Muscle of leg (tissue), 11 donors: ENCODE data around the gene CACYBP. TPM values are rescaled to one million over a fixed set of nuclear protein-coding genes. Genes with fewer than 3 reads are reported as not detected.

Experiments
- DNase-seq: peaks from one replicate; pipeline ENCODE4 v3.0.0; 2013
- H3K27ac ChIP-seq: one replicate; pipeline ENCODE4 v1.5.1; 2013; ENCODE audit warnings: mild to moderate bottlenecking, low read length, control low read depth
- H3K27me3 ChIP-seq: one replicate; pipeline ENCODE4 v1.6.1; 2013; ENCODE audit warnings: low read length; ENCODE audit not compliant: control insufficient read depth, insufficient read depth
- H3K36me3 ChIP-seq: one replicate; pipeline ENCODE4 v1.6.1; 2013; ENCODE audit warnings: low read length; ENCODE audit not compliant: control insufficient read depth, insufficient read depth
- H3K4me1 ChIP-seq: one replicate; pipeline ENCODE4 v1.6.1; 2013; ENCODE audit warnings: low read length; ENCODE audit not compliant: control insufficient read depth, insufficient read depth
- H3K4me3 ChIP-seq: one replicate; pipeline ENCODE4 v1.5.1; 2013; ENCODE audit warnings: low read length, control low read depth
- H3K9me3 ChIP-seq: replicated peaks from 2 replicates; pipeline ENCODE4 v1.6.1; 2013; ENCODE audit warnings: low read depth, low read length; ENCODE audit not compliant: control insufficient read depth
- WGBS: methylation state at CpG from one replicate; pipeline ENCODE4 v1.1.5; 2013; ENCODE audit warnings: missing lambda C conversion rate; ENCODE audit not compliant: insufficient coverage; 5-methylcytosine and 5-hydroxymethylcytosine counted together
- polyA plus RNA-seq, 8 donors: library from polyadenylated mRNA; unstranded; fragments of 120-200 nt; gene quantifications; one replicate each; pipeline versions ENCODE4 v1.2.1 to v1.2.3, GENCODE V29; 2013; ENCODE audit warnings: inconsistent platforms in 1 of 8, low replicate concordance in 1 of 8; ENCODE audit not compliant: insufficient read length in 8 of 8, insufficient read depth in 1 of 8
- total RNA-seq: library from RNA; stranded (reverse); fragments of 120-200 nt; gene quantifications from one replicate; pipeline ENCODE4 v1.2.4, GENCODE V29; 2013

The CACYBP gene
- total and polyA plus RNA-seq, 9 donors, result 75.8 to 112 (median 93.5) TPM

DNA sequence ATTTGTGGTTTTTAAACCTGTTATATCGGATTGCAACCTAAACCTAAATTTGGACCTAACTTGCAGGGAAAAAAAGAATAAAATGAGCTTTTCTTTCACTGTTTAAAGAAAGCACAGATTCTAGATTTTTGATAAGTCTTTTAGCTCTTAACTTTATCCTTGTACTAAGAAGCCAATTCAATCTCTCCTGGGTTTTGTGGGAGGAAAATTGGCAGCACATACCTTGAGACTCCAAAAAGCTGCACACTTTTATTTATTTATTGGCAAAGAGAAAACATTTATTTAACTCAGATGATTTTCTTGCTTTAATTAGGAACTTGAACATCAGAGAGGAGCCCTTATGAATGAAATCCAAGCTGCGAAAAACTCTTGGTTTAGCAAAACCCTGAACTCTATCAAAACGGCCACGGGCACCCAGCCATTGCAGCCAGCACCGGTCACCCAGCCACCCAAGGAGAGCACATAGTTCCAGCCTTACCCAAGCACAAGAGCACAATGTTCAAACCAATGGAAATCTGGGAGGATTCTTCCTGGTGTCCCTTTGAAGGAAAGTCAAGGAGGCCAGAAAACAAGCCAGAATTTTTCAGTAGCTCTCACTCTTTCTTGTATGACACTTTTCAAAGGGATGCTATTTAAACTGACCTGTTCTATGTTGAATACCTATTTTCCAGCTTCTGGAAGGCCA lies 10.1 kb upstream of the CACYBP start:
- no peak overlapping the region for H3K4me3 ChIP-seq
- no peaks in the 10 kb centered on the region for H3K9me3 ChIP-seq
- 35% methylated on average over 3 of the region's 5 CpGs for WGBS
- peaks cover 3% of the 10 kb centered on the region for H3K4me1 ChIP-seq
- no peaks in the 10 kb centered on the region for H3K27me3 ChIP-seq
- H3K27ac ChIP-seq, result peak overlapping the region; percentile 88
- no peaks in the 10 kb centered on the region for H3K36me3 ChIP-seq
- DNase-seq, result peak; percentile 82

DNA sequence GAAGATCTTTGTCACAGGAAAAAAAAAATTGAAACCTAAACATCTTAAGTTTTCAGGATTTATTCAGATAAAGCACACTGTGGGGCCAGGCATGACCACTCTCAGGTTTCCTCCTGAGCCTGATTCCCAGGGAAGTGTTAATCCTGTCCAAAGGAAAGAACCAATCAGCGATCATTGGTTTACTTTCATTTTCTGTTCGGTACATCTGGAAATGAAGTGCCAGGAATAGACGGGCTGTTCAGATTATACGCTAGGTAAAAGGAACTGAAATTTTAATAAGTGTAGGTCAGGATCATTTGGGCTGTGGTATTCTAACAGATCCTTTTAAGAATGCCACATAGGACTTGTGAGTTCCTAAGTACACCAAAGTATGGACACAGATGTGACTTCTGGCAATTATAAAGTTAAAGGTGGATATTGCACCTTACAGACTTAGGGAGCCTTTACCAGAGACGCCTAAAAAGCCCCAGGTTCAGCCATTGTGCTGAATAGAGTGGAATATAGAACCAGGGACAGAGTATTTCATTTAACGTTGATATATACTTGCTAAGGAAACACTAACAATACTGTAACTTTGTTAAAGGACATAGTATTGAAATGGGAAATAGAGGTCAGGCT lies 9.3 kb upstream of the CACYBP start:
- WGBS, result 38% methylated on average over 2 of the region's 6 CpGs
- no peaks in the 10 kb centered on the region for H3K36me3 ChIP-seq
- peak overlapping the region; percentile 43 for H3K4me3 ChIP-seq
- peaks cover 3% of the 10 kb centered on the region for H3K4me1 ChIP-seq
- peak; percentile 91 for DNase-seq
- no peaks in the 10 kb centered on the region for H3K27me3 ChIP-seq
- H3K9me3 ChIP-seq, result no peaks in the 10 kb centered on the region
- peak overlapping the region; percentile 88 for H3K27ac ChIP-seq

DNA sequence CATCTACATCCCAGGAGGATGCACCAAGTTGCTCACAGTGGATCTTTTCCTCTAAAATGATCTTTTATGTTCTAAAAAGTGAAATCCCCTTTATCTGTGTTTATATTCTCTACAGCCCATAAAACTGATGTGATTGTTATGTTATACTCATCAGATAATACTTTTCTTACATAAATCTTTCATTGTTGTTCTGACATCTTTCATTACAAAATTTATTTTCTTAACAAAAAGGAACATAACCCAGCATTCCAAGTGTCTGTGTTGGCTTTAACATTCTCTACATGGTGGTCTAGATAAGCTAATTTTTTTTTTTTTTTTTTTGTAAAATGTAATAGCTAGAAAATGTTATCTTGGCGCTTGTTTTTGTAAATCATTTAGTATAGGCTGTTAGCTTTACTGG lies 8.3 kb upstream of the CACYBP start:
- Histone ChIP-seq H3K27me3 (no peaks in the 10 kb centered on the region), H3K9me3 (no peaks in the 10 kb centered on the region), H3K4me3 (no peak overlapping the region), H3K27ac (no peak overlapping the region), H3K4me1 (peaks cover 3% of the 10 kb centered on the region), H3K36me3 (no peaks in the 10 kb centered on the region)
- no CpG with 5 or more reads among the region's 1 CpG for WGBS
- no peak for DNase-seq

DNA sequence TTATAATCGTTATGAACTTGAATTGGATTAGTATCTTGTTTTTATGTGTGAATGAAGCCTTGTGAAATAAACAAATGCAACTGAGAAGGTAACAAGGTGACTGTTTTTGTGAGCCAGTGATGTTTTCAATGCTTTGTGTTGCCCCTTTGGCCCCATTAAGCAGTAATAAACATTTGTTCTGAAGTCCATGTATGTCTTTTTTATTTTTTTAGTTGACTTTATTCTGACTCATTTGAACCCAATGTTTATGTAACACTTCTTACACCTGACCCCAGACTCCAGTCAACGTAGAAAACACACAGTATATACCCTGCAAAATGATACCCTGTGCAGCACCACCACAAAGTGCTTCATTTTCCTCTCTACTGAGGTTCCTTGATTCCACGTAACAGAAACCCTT lies 4.6 kb upstream of the CACYBP start:
- WGBS, result 67% methylated on average over 1 of the region's 3 CpGs

DNA sequence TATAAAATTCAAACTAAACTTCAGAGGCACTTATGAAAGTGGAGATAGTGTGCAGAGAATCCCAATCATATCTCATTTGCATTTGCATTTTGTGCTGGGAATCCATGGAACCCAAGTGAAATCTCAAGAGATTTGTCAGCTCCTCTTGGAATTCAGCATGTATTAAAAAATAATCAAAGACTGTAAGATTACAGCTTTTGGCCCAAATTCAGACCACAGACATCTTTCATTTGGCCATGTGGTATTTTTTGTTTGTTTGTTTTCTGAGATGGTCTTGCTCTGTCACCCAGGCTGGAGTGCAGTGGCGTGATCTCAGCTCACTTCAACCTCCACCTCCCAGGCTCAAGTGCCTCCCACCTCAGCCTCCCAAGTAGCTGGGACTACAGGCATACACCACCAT lies 3.8 kb upstream of the CACYBP start:
- DNase-seq, result no peak
- Histone ChIP-seq H3K36me3 (no peaks in the 10 kb centered on the region), H3K27ac (no peak overlapping the region), H3K27me3 (no peaks in the 10 kb centered on the region), H3K9me3 (no peaks in the 10 kb centered on the region), H3K4me1 (peaks cover 4% of the 10 kb centered on the region), H3K4me3 (no peak overlapping the region)
- no CpG with 5 or more reads among the region's 1 CpG for WGBS

More for the DNA sequence above, 4.6 kb upstream of the CACYBP start:
- Histone ChIP-seq H3K27ac (no peak overlapping the region), H3K36me3 (no peaks in the 10 kb centered on the region), H3K4me1 (peaks cover 4% of the 10 kb centered on the region), H3K4me3 (no peak overlapping the region), H3K27me3 (no peaks in the 10 kb centered on the region), H3K9me3 (no peaks in the 10 kb centered on the region)
- no peak for DNase-seq

DNA sequence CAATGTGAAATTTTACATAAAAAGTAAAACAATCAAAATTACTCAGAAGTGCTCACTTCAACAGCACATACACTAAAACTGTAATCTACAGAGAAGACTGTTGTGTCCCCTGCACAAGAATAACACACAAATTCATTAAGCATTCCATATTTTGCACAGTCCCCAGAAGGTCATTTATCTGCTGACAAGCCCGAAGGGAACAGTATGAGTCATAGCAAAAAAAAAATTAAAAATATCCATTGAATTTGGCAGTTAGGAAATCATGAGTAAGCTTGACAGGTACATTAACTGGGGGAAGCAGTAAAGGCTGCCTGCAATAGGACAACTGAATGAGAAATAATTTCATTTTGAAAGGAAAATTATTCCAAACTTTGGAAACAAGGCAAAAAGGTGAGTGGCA lies 3.3 kb upstream of the CACYBP start:
- DNase-seq, result no peak
- Histone ChIP-seq H3K27me3 (no peaks in the 10 kb centered on the region), H3K9me3 (no peaks in the 10 kb centered on the region), H3K4me1 (peaks cover 4% of the 10 kb centered on the region), H3K27ac (no peak overlapping the region), H3K4me3 (no peak overlapping the region), H3K36me3 (no peaks in the 10 kb centered on the region)
- no CpG with 5 or more reads among the region's 1 CpG for WGBS

DNA sequence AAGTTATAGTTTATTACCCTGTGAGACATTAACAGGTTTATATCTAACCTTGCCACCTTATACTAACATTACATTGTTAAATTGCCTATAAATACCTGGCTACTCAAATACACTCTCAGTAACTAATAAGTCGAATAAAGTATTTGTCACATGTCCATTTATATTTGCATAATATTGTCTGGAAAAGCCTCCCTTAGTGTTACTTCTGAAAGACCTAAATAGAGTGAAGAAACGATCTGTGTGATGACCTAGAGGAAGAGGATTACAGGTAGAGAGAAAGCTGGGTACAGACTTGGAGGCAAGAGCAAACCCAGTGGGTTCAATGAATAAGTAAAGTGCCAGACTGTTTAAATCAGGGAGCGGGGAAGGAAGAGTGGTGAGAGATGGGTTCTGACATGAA lies 2.7 kb upstream of the CACYBP start:
- 86% methylated on average over 1 of the region's 3 CpGs for WGBS
- Histone ChIP-seq H3K27ac (no peak overlapping the region), H3K36me3 (no peaks in the 10 kb centered on the region), H3K27me3 (no peaks in the 10 kb centered on the region), H3K4me3 (no peak overlapping the region), H3K4me1 (peaks cover 4% of the 10 kb centered on the region), H3K9me3 (no peaks in the 10 kb centered on the region)
- no peak for DNase-seq

DNA sequence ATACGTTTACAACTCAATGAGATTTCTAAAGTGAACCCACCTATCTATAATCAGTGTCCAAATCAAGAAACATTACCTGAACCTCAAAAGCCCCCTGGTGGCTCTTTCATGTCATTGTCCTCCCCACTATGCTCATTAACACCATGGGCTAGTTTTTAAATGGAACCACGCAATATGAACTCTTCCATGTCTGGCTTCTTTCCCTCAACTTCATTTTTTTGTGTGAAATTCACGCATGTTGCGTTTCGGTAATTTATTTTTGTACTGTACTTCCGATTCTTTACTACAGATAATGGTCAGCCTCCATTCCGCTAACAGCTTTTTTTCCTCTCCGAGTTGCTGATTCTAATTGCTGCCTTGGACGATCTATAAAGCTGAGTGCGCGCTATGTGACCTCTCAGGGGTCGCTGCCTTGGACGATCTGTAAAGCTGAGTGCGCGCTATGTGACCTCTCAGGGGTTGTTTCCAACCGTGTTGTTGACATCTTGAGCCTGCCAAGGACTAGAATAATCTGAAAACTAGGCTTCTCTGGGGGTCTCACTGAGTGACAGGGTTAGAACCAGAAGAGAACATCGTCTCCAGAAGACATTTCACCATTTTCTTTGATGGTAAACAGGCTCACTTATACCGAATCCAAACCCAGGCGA lies 1.1 kb upstream of the CACYBP start:
- WGBS, result 6% methylated on average over 12 of the region's 19 CpGs
- no peaks in the 10 kb centered on the region for H3K36me3 ChIP-seq
- peaks cover 4% of the 10 kb centered on the region for H3K4me1 ChIP-seq
- peak overlapping the region; percentile 67 for H3K4me3 ChIP-seq
- H3K27ac ChIP-seq, result peak overlapping the region; percentile 100
- no peaks in the 10 kb centered on the region for H3K9me3 ChIP-seq
- DNase-seq, result peak; percentile 84
- no peaks in the 10 kb centered on the region for H3K27me3 ChIP-seq

DNA sequence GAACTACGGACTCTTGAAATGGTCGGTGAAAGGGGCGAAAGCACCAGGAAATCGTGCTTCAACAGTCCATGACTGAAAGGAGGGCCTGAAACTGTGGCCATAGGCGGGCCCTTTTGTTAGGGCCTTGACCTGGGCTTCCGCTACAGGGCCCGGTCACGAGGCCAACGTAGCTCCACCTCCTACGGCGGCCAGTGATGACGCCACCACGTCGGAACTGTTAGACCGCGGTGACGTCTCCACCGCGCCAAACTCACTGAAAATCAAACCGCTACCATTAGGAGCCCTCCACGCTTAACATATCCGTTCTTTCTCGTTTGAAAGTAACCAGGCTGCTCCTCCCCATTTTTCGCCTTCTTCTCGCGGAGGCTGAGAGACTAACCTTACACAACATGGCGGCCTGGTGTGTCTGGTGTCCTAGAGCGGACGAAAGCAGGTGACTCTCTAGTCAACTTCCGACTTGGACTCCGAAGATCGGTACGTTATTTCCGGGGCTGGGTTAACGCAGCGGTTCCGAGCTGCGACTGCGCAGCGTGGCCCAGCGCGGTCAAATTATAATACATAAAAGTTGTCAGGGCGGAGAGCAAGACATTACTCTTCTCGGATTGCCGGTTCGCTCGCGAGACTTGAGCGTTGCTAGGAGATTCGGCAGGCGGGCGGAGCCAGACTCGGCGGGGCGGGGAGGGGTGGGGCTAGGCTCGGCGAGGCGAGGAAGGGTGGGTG lies 371 bp upstream of the CACYBP start:
- no peaks in the 10 kb centered on the region for H3K9me3 ChIP-seq
- H3K27me3 ChIP-seq, result no peaks in the 10 kb centered on the region
- H3K4me1 ChIP-seq, result peaks cover 4% of the 10 kb centered on the region
- peak overlapping the region; percentile 67 for H3K4me3 ChIP-seq
- under 1% methylated on average over 58 of the region's 58 CpGs for WGBS
- H3K27ac ChIP-seq, result peak overlapping the region; percentile 100
- peak; percentile 100 for DNase-seq
- no peaks in the 10 kb centered on the region for H3K36me3 ChIP-seq

DNA sequence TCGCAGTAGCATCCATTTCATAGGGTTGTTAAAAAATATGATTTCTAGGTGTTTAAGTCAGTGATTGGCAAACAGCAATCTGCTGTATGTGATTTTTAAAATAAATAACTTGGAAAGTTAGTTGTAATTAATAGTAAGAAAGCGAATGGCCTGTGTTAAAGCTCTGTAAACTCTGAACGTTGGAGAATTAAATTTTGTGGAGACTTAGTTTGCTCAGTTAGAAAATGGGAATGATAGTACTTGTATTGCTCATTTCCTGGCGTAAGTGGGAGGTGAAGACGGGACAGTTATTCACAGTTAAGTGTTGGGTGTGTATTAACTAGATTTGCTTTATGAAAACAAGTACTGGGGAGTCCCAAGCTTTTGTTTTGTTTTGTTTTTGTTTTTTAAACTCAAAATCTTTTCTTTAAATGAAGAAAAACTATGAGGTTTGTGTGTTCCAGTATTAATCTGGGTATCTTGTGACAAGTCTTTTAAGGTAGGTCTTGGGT lies 995 bp downstream of the CACYBP start:
- Histone ChIP-seq H3K9me3 (no peaks in the 10 kb centered on the region), H3K36me3 (peaks cover 7% of the 10 kb centered on the region), H3K27me3 (no peaks in the 10 kb centered on the region), H3K4me1 (peaks cover 4% of the 10 kb centered on the region), H3K4me3 (peak overlapping the region; percentile 67), H3K27ac (peak overlapping the region; percentile 100)
- WGBS, result 5% methylated on average over 4 of the region's 5 CpGs
- DNase-seq, result no peak
